Embryonic facial prominence (tissue), 1 donor: ENCODE results near the gene MAFF.

Experiments
- DNase-seq: peaks from one replicate; pipeline ENCODE4 v3.0.0-alpha.2; 2016; ENCODE audit errors: extremely low spot score

Gene MAFF

GRCh38 chr22:38248280-38248679, 46.5 kb downstream of the MAFF start:
- DNase-seq = no peak

DNA sequence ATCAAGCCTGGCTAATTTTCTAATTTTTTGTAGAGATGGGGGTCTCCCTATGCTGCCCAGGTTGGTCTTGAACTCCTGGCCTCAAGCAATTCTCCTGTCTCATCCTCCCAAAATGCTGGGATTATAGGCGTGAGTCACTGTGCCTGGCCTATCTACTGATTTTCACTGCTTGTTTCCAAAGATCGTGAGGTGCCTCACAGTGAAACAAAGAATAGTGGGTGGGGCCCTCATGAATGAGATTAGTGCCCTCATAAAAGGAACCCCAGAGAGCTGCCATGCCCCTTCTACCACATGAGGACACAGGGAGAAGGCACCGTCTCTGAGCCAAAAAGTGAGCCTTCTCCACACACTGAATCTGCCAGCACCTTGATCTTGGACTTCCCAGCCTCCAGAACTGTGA, 47.5 kb downstream of the MAFF start:
- DNase-seq = no peak

GRCh38 chr22:38249803-38250642, 48.2 kb downstream of the MAFF start:
- DNase-seq = no peak

DNA sequence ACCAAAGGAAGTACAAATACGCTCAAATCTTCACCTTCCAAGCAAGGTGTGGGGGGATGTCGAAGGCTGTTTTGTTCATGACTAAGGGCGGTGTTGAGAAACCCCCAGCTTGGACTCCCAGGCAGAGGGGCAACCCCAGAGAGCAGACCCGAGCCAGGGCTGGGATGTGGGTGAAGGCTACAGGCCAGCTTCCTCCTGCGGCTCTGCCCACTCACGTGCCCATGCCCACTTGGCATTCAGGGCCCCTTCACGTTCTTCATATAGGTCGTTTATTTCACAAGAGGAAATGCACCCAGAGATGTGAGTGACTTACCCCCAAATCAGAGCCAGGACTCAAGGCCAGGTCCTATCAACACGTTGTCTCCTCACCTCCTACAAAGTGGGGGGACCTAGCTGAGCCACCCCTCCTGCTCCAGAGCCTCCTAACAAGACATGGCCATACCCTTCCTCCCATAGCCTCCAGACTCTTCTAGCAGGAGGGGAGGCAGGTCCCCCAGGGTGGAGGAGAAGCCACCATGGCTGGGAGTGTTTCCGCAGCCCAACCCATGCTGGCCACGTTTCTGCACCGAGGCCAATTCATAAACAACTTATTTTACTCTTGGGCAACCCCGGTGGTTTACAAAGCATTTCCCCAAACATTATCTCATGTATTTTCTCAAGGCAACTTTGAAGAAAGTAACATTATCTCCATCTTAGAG, 49.0 kb downstream of the MAFF start:
- DNase-seq = no peak

- no peak for DNase-seq
Measured at GRCh38 chr22:38251341-38251692, 49.5 kb downstream of the MAFF start.

DNA sequence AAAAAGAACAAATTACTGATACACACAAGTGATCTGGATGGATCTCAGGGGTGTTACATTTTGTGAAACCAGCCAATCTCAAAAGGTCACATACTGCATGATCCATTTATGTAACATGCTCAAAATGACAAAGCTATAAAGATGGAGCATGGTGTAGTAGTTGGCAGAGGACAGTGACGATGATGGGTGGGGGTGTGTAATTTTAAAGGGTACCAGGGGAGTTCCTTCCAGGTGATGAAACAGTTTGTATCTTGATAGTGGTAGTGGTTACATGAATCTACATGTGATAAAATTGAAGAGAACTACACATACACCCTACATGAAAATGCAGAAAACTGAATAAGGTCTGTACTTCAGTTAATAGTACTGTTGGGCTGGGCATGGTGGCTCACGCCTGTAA, 53.9 kb downstream of the MAFF start:
- no peak for DNase-seq

DNA sequence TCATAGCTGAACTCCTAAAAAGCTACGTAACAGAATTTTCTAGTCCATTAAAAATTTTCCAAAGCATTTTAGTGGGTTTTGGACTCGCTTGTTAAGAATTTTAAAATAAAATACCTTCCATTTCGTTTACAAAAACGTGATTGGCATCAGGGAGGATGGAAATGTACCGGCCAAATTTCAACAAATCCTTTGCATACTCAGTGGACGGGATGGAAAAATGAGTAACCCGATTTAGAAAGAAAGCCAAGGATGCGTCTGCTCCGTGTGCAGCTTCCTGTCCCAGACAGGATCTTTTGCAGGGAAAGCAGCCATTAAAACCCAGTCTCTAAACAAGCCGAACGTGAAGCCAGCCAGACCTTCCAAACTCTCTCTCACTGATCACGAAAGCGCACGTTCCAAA, 55.4 kb downstream of the MAFF start:
- DNase-seq = no peak

GRCh38 chr22:38257650-38258250, 56.0 kb downstream of the MAFF start:
- no peak for DNase-seq

GRCh38 chr22:38258895-38259294, 57.1 kb downstream of the MAFF start:
- DNase-seq = no peak

GRCh38 chr22:38259370-38259769, 57.6 kb downstream of the MAFF start:
- no peak for DNase-seq

DNA sequence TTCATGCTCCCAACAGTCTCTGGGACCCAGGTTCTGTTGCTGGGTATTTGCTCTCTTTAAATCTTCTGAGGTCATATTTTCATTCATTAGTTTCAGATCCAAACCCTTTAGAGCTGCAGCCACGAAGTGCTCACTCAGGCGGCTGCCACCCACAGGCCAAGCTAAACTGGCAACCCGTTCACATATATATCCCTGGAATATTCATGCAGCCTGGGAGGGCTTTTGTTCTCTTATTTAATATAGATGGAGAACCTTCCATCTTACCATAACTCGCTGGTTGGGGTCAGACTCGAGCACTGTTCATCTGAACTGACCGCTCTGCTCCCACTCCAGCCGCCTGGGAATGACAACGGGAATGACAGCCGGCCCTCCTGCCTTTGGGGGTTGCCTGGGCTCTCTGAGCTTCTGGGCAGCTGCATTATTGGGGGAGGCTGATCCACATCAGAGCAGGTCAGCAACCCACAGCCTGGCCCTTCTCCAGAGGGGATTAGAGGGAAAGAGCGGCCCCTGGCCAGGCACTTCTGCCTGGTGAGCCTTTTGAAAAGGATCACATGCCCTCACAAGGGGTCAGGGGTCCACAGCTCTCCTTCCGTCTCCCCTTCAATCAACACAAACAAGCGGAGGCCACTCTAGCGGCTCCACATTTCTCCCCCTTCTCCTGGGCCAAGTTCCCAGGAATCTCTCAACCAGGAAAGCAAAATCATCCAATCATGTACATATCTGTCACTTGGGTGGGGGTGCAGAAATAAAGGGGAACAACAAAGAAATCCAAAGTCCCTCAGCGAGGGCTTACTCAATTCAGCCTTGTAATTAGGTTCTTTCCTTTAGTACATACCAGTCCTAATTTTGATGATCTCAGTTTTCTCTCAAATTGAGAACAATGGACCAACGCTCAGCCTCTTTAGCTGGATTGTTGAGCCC, 59.2 kb downstream of the MAFF start:
- no peak for DNase-seq

DNA sequence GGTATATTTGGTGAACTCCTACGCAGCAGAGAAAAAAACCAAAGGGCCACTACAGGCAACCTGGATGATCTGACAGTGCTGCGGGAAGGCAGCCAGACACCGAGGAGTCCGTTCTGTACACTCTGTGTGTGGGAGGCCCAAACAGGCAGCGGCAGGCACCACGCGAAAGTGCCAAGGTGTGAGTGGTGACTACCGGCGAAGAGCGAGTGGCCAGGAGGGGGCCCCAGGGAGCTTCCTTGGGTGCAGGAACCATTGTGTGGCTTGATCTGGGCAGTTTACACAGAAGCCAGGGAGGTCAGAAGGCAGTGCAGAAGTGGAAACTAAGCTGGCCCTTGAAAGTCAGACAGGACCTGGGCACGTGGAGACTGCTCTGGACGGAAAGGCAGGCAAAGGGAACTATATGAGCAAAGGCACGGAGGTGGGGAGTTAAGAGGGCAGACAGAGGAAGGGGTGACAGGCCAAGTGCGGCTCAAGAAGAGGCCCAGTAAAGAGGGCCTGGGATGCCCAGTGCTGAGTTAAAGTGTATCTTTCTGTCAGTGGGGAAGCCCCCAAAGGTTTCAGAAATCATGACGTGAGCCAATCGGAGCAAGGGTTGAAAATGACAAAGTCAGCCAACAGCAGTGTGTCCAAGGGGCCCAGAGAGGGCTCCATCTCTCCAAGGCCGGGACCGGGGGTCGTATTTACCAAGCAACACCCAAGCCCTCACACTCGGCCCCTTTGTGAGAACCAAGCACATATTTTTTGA, 60.4 kb downstream of the MAFF start:
- no peak for DNase-seq

DNA sequence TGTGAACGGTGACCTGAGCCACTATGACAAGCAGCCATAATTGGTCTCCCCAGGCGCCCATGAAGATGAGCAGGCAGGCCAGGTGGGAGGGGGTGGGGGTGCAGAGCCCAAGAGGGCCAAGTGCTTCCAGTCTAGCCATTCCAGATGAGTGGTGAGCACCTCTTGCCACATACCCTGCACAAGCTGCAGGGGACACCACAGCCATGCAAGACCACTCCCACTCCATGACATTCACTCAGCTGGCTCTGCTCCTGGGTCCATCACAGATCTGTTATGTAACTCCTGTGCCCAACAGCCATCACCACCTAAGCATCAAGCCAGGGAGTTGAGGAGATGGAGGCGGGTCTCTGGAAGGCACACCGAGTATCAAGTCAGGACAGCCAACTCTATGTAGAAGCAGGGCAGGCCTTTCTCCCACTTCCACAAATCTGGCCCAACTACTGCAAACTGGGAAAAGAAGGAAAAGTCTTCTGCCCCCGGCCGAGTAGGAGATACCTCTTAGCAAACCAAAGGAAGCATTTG, 62.6 kb downstream of the MAFF start:
- DNase-seq = no peak
